Measurements from ENCODE around the gene SEMA3F.
A peak's percentile ranks its signal among the peaks of the same experiment; 100 is the strongest.
"Not testable (repeated sequence)": the region's sequence is repeated elsewhere in the genome, so short reads cannot be mapped to it uniquely, and the experiment has no call there.

Gene SEMA3F

GRCh38 chr3:50224639-50225038 is 69.5 kb downstream of the SEMA3F start:
- Mint-ChIP-seq H3K9me3 (no peaks in the 10 kb centered on the region), H3K27me3 (ENCODE audit: low read depth) (peaks cover 11% of the 10 kb centered on the region), H3K4me3 (peak overlapping the region; percentile 5 to 54 (median 8)), H3K27ac (no peak overlapping the region), H3K4me1 (peaks cover 38% of the 10 kb centered on the region), H3K36me3 (ENCODE audit: low read depth) (no peaks in the 10 kb centered on the region)
- no peak for TF ChIP-seq CTCF (IDR thresholded peaks at IDR 0.05; ENCODE audit: unreplicated experiment in 3 of 3)

- Mint-ChIP-seq H3K36me3 (ENCODE audit: low read depth) (no peaks in the 10 kb centered on the region), H3K27ac (peak overlapping the region; percentile 65 to 98 (median 92)), H3K4me1 (peaks cover 29% of the 10 kb centered on the region)
Observed at GRCh38 chr3:50226888-50227389, 71.8 kb downstream of the SEMA3F start.

GRCh38 chr3:50227390-50228183 is 72.5 kb downstream of the SEMA3F start:
- peak; percentile 91 to 99 (median 93) for TF ChIP-seq CTCF (IDR thresholded peaks at IDR 0.05; ENCODE audit: unreplicated experiment in 3 of 3)
- H3K27ac Mint-ChIP-seq, result peak overlapping the region; percentile 92 to 98 (median 98)
- peaks cover 11% of the 10 kb centered on the region for H3K27me3 Mint-ChIP-seq (ENCODE audit: low read depth)
- H3K36me3 Mint-ChIP-seq (ENCODE audit: low read depth), result no peaks in the 10 kb centered on the region
- peak overlapping the region; percentile 92 to 95 (median 94) for H3K4me3 Mint-ChIP-seq
- no peaks in the 10 kb centered on the region for H3K9me3 Mint-ChIP-seq
- H3K4me1 Mint-ChIP-seq, result peaks cover 29% of the 10 kb centered on the region

More at GRCh38 chr3:50226888-50227389, 71.8 kb downstream of the SEMA3F start:
- peak overlapping the region; percentile 91 to 95 (median 91) for H3K4me3 Mint-ChIP-seq
- no peaks in the 10 kb centered on the region for H3K9me3 Mint-ChIP-seq
- peaks cover 11% of the 10 kb centered on the region for H3K27me3 Mint-ChIP-seq (ENCODE audit: low read depth)
- no peak for TF ChIP-seq CTCF (IDR thresholded peaks at IDR 0.05; ENCODE audit: unreplicated experiment in 3 of 3)

GRCh38 chr3:50228184-50228763 is 73.2 kb downstream of the SEMA3F start:
- H3K9me3 Mint-ChIP-seq; H3K36me3 Mint-ChIP-seq (ENCODE audit: low read depth): not testable (repeated sequence)
- Mint-ChIP-seq H3K27ac (peak overlapping the region; percentile 92 to 98 (median 98)), H3K4me3 (peak overlapping the region; percentile 92 to 95 (median 94)), H3K4me1 (peaks cover 30% of the 10 kb centered on the region), H3K27me3 (ENCODE audit: low read depth) (peaks cover 10% of the 10 kb centered on the region)

- H3K4me3 Mint-ChIP-seq, result peak overlapping the region; percentile 72 to 82 (median 74)
- H3K27me3 Mint-ChIP-seq (ENCODE audit: low read depth), result peaks cover 4% of the 10 kb centered on the region
- H3K27ac Mint-ChIP-seq, result peak overlapping the region; percentile 63 to 76 (median 65)
- no peaks in the 10 kb centered on the region for H3K36me3 Mint-ChIP-seq (ENCODE audit: low read depth)
- H3K4me1 Mint-ChIP-seq, result peaks cover 34% of the 10 kb centered on the region
- no peaks in the 10 kb centered on the region for H3K9me3 Mint-ChIP-seq
- no peak for TF ChIP-seq CTCF (IDR thresholded peaks at IDR 0.05; ENCODE audit: unreplicated experiment in 3 of 3)
Observed at GRCh38 chr3:50229490-50229889, 74.4 kb downstream of the SEMA3F start.

GRCh38 chr3:50230104-50230793 is 75.1 kb downstream of the SEMA3F start:
- no peak overlapping the region for H3K27ac Mint-ChIP-seq

More at GRCh38 chr3:50230104-50230793, 75.1 kb downstream of the SEMA3F start:
- Mint-ChIP-seq H3K4me3 (peak overlapping the region in 1 of 3 experiments; percentile 11), H3K36me3 (ENCODE audit: low read depth) (no peaks in the 10 kb centered on the region), H3K27me3 (ENCODE audit: low read depth) (peaks cover 2% of the 10 kb centered on the region), H3K4me1 (peaks cover 34% of the 10 kb centered on the region), H3K9me3 (no peaks in the 10 kb centered on the region)
- no peak for TF ChIP-seq CTCF (IDR thresholded peaks at IDR 0.05; ENCODE audit: unreplicated experiment in 3 of 3)

Data from nephron (organoid).